ENCODE data around the gene TRIM27. TPM values are rescaled to one million over a fixed set of nuclear protein-coding genes. Genes with fewer than 3 reads are reported as not detected.
A peak's percentile ranks its signal among the peaks of the same experiment; 100 is the strongest.
"Not testable (repeated sequence)": the region's sequence is repeated elsewhere in the genome, so short reads cannot be mapped to it uniquely, and the experiment has no call there.

Gene TRIM27
- total RNA-seq, 1 donor from 2014 or later: 50.0 TPM

DNA sequence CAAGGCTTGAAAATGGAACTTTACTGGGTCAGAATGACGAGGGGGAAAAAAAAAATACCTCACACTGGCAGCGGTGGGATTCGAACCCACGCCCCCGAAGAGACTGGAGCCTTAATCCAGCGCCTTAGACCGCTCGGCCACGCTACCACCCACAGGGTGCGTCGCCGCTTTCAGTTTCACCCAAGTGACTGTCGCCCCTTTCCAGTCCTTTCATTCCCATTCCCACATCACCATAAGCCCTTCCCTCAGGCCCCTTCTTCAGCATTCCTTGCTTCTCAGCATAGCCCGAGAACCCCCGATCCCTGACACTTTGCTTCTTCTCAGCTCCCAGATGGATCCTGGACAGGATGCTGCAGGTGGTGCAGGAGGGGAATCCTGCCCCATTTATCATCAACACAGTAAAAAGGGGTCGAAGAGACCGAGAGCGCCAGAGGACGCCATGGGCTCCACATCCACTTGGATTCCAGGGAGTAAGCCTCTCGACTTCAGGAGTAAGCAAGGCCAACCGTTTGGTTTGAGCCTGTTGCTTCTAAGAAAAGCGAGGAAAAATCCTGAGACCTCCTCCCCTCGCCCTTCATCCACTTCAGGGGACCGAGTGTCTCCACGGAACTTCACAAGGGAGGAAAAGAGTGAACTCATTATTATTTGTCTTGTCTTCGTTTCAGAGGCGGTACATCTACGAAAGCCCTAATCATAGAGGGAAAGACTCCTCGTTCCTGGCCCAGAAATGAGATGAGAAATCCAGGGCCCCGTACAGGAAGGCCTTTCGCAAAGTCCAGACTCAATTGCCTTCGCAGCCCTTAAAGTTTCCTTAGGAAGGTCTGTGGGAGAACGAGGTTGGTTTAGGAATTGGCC is 20.0 kb upstream of the TRIM27 start:
- intact Hi-C loops (cut with DNase I): no loop called here
- ATAC-seq: peak; percentile 77

DNA sequence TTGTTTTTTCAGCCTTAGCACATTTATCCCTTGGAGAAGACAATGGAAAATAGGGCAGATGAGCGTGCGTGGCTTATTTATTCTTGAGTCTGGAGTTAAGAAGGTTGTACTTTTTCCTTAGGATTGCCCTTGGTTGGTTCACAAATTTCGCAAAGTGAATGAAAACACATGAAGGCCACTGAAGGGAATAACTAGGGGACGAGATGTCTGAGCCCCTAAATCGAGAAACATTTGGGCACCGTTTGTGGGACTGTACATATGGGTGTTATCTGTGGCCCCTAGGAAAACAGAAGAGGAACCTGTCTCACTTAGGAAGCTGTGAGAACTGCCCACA is 19.4 kb upstream of the TRIM27 start:
- DNase-seq (ENCODE audit: low spot score) (no peak), ATAC-seq (no peak)
- intact Hi-C loops (cut with DNase I): no loop called here

More for the DNA sequence above, 20.0 kb upstream of the TRIM27 start:
- peak; percentile 89 for DNase-seq (ENCODE audit: low spot score)

DNA sequence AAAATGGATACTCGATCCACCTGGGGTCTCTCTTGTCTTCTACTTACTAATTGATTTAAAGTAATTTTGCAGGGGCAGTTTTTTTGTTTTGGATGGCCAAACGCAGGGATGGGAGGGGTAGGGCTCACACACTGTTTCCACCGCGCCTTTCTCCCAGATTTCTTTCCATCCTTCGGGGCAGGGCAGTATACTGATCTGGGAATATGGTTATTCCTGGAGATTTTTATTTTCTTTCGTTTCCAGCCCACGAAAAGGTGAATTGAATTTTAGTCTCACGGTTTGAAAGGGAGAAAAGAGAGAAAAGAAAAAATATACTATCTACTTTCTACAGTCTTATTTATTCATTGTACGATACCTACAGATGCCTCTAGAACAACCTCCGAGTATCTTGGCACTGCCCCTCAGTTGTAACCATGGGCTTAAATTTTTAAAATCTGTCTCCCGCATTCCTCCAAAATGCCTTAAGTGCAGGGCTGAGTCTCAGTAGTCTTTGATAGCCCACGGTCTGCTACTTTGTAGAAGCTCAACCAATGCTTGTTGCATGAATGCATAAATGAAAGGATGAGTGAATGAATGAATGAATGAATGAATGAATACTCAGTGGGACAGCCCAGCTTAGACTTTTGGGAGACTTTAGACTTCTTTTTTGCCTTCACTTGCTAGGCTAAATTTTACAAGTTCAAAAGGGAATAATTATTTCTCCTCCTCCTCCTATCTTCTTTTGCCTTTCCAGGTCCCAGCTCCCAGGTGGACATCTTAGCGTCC is 18.1 kb upstream of the TRIM27 start:
- intact Hi-C loops (cut with DNase I): no loop called here
- ATAC-seq: no peak

DNA sequence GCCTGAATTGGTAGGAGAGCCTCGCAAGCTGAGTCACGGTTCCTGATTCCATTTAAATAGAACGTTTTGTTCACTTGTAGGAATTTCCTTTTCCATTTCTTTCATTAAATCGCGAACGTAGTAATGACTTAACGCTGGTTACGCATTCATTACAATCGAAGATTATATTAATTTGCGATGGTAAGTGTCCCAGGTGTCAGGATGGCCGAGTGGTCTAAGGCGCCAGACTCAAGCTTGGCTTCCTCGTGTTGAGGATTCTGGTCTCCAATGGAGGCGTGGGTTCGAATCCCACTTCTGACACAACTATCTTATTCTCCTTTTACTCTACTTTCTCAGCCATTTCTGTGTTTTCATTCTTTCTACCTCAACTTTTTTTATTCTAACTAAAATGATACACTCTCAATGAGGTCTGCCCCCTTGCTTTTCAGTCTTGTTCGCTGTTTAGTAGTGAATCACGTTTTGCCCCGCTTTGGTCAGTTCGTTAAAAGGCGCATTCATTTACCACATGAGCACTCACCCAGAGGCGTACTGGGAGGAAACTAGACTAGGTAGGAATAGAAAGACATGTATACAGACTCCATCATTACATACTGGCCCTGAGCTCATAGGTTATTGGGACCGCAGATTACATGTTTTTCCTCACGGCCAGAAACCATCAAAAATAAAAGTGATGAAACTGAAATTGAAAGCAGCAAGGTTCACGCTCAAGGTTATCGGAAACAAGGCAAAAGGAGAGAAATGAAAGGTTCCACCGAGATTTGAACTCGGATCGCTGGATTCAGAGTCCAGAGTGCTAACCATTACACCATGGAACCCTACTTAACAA is 17.3 kb upstream of the TRIM27 start:
- DNase-seq (ENCODE audit: low spot score) (peak; percentile 85), ATAC-seq (peak; percentile 89)
- intact Hi-C loops (cut with DNase I): no loop called here

More for the DNA sequence above, 18.1 kb upstream of the TRIM27 start:
- no peak for DNase-seq (ENCODE audit: low spot score)

DNA sequence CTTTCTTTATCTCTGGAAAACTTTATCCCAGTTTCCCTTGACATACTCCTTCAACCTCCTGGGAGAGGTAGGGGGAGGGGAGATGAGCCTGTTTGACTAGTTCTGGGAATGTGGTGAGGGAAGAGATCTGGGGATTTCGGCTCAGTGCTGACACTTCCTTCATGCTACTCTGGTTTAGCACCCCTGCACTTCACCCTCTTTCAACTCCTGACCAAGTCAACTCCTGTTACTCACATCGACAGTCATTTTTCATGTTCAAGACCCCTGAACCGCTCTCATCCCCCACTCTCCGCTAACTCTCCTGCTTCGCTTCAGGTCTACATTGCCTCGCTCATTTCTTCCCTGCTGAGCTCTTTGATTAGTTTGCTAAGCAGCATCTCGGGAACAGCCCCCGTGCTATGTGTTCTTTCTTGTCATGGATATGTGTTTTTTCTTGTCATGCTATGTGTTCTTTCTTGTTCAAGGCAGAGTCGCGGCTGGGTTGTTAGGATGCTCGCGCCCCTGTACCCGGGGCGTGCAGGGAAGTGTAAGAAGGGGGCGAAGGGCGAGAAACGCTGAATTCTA is 16.6 kb upstream of the TRIM27 start:
- intact Hi-C loops (cut with DNase I): no loop called here
- peak; percentile 48 for ATAC-seq
- no peak for DNase-seq (ENCODE audit: low spot score)

DNA sequence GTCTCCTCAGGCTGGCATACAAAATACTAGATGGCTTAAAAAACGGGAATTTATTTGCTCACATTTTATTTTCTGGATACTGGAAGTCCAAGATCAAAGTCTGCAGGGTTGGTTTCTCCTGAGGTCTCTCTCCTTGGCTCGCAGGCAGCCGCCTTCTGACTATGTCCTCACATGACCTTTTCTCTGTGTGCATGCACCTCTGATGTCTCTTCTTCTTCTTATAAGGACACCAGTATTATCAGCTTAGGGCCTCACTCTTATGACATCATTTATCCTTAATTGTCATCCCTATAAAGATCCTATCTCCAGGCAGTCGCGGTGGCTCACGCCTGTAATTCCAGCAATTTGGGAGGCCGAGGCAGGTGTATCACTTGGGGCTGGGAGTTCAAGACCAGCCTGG is 9.3 kb upstream of the TRIM27 start:
- DNase-seq (ENCODE audit: low spot score) (no peak), ATAC-seq (no peak)
- intact Hi-C loops (cut with DNase I): no loop called here

DNA sequence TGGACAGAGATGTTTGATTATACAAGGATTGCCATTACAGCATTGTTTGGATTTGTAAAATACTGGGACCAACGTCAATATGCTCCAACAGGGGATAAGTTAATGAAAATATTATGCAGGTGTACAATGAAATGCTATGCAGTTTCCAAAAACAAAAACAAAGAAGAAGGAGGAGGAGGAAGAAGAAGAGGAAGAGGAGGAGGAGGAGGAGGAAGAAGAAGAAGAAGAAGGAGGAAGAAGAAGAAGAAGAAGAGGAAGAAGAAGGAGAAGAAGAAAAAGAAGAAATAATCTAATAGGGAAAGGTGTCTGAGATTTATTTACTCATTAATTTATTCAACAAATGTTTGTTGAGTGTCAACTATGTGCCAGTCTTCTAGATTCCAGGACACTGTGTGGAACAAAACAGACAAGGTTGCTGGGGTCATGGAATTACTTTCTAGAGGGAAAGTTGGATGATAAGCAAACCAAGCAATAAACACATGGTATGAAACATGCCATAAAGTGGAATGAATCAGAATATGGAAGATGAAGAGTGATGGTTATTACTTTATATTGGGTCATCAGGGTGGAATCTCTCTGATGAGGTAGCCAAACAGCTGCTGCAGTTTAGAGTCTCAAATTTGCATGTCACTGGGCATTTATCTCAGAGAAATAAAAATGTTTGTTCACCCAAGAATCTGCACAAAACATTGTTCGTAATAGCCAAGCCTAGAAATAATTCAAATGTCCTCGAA is 6.3 kb upstream of the TRIM27 start:
- ATAC-seq (no peak), DNase-seq (ENCODE audit: low spot score) (no peak)
- intact Hi-C loops (cut with DNase I): no loop called here

DNA sequence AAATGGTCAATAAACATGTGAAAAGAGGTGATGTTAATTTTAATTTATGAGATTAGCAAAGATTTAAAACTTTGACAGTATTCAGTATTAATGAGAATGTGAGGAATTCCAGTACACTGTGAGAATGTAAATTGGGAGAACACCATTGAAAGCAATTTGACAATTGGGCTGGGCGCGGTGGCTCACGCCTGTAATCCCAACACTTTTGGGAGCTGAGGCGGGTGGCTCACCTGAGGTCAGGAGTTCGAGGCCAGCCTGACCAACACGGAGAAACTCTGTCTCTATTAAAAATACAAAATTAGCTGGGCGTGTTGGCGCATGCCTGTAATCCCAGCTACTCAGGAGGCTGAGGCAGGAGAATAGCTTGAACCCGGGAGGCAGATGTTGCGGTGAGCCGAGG is 5.6 kb upstream of the TRIM27 start:
- ATAC-seq; DNase-seq (ENCODE audit: low spot score); intact Hi-C loops (cut with DNase I): not testable (repeated sequence)

DNA sequence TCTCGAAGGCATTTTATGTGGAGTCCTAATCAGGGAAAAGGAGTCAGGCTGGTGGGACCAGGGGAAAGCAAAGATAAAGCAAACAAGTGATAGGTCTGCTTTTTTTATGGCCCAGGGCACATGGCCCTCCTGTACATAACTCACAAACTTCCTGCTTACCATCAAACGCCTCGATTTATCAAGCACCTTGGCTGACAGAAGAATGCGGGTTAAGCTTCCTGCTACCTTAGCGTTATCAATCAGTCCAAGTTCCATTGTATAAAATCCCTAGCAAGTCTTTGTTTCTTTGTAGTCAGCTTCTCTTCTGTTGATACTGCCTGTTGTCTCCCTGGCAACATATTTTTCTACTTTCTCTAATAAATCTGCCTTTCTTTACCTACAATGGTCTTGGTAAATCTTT is 4.1 kb upstream of the TRIM27 start:
- intact Hi-C loops (cut with DNase I): no loop called here
- no peak for DNase-seq (ENCODE audit: low spot score)
- no peak for ATAC-seq

DNA sequence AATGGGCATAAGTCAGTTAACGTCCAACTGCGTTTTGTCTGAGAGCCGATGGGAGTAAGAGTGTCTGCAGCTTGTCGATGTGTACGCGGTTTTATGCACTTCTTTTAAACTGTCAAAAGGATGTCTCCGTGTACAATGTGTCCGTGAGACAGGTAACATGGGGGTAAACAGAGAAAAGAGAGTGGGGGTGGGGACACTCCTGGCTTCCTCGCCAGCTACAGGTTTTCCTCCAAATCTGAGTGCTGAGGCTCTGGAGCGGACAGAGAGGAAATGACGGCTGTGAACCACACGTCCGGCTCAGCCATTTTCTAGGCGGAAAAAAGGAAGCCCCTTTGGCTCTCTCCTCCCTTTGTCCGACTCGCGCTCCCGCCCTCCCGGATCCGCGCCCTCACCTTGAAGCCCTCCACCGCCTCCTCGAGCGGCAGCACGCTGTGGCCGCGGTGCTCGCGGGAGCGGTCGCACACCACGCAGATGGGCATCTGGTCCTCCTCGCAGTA is 916 bp downstream of the TRIM27 start:
- DNase-seq (ENCODE audit: low spot score): peak; percentile 65
- intact Hi-C loops (cut with DNase I): no loop called here
- ATAC-seq: peak; percentile 48

DNA sequence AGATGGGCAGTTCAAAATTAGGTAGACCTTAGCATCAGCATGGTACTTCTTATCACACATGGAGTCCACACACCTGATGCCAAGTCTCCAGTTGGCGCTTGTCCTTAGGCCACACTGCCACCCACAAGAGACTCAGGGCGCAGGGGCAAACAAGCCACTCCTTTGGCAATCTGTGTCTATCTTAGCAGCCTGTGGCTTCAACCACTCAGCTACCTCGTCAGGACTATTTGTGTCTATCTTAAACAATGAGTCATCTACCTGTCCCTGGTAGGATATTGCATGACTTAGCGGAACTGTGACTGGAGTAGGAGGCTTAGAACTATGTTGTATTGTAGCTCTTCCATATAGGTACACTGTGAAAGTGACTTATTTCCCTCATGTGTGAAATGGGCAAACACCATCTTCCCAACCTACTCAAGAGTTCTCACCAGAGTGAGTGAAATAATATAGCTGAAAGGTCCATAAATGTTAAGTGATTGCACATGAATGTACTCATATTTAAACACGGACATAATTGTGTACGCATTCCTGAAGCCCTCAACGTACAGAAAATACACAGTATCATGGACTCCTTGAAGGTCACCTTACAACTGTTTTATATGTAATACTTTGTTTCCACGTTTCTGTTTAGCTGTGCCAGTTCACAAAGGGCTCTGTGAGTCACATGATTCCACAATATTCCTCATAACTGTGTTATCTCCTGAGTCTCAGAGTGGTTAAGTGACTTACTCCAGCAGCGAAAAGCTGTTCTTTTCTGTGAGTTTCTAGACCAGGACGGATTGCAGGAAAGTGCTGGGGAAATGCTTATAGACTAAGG is 1.6 kb downstream of the TRIM27 start:
- DNase-seq (ENCODE audit: low spot score) (no peak), ATAC-seq (no peak)
- intact Hi-C loops (cut with DNase I): no loop called here

DNA sequence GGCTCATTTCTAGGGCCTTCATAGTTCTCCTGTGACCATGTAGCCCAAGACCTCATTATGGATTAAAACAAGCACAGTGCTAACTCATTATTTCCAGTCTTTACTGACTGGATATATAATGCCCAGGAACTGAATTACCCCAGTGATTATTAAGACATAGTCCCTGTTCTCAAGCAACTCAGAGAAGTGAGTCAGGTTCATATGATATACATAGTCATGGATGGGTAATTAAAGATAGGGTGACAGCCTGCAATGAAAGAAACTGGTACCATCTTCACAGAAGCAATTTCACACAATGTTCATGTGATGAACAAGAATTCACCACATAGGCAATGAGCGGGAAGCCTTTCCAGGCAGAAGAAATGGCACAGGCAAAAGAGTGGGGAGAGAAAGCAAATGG is 3.5 kb downstream of the TRIM27 start:
- no peak for DNase-seq (ENCODE audit: low spot score)
- intact Hi-C loops (cut with DNase I): no loop called here

DNA sequence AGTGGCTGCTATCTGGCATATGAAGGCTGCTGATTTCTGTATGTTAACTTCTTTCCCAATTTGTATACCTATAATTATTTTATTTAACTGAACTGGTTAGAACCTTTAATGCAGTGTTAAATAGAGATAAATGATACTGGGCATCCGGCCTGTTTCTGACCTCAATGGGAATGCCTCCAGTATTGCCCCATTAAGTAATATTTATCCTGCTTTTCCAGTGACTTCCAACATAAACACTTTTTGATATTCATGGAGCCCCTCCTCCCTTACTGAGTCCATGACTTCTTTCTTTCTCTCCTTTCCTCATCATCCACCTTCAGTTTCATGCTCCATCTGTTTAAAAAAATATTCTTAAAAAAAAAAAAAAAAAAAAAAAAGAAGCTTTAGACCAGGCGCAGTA is 8.8 kb downstream of the TRIM27 start:
- DNase-seq (ENCODE audit: low spot score): no peak
- intact Hi-C loops (cut with DNase I): no loop called here
- no peak for ATAC-seq

More for the DNA sequence above, 3.5 kb downstream of the TRIM27 start:
- ATAC-seq: no peak

DNA sequence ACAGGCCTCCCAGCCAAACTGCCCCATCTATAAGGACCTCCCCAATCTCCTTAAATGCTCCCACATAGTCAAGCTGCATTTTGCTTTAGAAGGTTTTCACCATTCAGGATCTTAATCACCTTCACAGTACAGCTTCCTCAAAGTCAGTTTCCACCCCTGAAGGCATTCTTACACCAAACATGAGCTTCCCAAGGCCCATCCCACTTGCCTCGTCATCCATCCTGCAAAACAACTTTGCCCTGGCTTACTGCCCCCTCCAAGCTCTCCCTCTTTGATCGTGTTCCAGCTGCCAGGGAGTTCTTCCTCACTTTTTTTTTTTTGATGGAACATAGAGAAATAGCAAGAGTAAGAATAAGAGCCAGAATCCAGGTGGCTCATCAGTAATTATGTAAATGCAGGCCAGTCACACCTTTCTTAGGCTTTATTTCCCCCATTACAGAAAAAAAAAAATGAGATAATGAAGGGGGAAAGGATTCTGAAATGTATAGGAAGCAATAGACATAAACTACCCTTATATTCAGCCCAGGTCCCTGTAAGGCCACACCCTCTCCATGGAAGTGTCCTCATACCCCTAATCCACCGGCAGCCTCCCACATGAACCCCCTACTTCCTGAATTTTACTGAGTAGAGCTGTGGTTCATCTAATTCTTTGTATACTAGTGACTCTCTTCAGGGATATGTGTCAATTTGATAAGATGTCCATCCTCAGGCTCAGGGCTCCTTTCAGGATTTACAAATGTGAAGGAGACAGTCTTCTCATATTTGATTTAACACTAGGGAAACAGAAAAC is 12.7 kb downstream of the TRIM27 start:
- DNase-seq (ENCODE audit: low spot score): no peak
- no peak for ATAC-seq
- intact Hi-C loops (cut with DNase I): no loop called here

DNA sequence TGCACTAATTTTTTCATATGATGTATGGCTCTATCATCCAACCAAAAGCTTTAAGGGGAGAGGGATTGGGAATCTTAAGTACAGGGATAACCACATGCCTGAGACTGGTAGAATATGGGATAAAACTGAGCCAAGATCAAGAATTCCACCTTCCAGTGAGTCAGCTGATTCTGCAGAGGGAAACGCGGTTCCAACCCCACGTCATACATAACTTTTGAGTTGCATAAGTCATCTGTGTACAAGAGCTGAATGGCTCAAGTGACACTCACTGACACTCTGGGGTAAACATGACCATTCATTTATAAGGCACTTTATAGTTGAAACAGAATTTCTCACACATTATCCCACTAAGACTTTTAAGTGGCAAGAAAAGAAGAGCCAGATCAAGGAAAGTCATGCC is 16.4 kb downstream of the TRIM27 start:
- no peak for DNase-seq (ENCODE audit: low spot score)
- no peak for ATAC-seq
- intact Hi-C loops (cut with DNase I): no loop called here

DNA sequence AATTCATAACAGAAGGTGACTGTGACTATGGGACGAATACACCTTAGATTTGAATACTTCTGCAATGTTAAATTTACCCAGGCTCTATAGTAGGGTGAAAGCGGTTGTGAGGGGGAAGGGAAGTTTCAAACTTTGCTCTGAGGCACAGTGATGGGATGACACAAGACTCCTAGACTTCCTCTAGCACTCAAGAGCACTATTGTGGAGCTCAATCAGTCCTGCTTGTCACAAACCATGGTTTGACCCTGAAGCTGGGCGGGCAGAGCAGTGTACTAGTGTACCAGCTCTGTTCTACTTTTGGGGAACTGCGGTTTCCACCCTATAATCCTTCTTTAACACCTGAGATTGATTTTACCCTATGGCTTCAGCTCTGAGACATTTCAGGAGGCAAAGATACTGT is 17.1 kb downstream of the TRIM27 start:
- DNase-seq (ENCODE audit: low spot score) (no peak), ATAC-seq (no peak)
- intact Hi-C loops (cut with DNase I): no loop called here

DNA sequence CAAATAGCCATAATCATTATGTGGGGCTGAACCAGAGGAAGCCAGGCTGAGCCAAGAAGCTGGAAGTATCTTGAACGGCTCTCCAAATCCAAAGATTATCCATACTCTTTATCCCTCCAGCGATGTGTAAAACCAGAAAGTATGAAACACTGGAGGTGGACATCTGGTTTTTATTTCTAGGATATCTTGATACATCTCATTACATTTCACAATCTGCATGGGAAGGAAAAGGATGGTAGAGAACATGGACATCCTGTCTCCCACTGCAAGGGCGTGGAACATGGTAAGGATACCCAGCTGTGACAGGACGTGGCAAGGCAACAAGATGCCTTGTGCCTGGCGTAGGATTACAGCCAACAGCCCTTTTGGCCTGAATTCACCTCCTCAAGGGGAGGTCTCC is 20.1 kb downstream of the TRIM27 start:
- ATAC-seq: no peak
- intact Hi-C loops (cut with DNase I): no loop called here
- no peak for DNase-seq (ENCODE audit: low spot score)

Data from sciatic nerve (tissue), 2 donors.